Stimulated activated CD4-positive, alpha-beta T cell treated with anti-CD3 and anti-CD28 coated beads, Interleukin-15, amount 100 ng/mL, for 24 hours (primary cell): Measurements from ENCODE around the gene KCNH2.
"Not testable (repeated sequence)": the region's sequence is repeated elsewhere in the genome, so short reads cannot be mapped to it uniquely, and the experiment has no call there.

Experiments used
- DNase-seq: peaks from one replicate; pipeline ENCODE4 v3.0.0-alpha.2; 2020

Gene KCNH2

GRCh38 chr7:150931199-150931869, 46.8 kb downstream of the KCNH2 start:
- DNase-seq: no peak

DNA sequence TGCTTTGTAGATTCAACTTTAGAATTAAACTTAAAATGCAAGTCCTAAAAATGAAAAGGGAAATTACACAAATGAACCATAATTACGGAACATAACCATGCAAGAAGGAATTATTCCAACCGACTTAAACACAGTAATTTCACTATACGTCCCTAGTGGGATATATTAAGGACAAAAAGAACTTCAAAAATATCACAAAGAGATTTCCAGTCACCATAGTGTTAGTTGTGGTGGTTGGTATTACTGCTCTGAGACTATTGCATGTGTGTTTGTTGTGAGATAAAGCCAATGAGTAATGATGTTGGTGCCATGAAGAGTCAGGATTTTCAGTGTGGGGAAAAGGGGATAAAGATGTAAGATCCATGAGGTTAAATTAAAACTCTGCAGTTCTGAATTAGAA, 49.6 kb downstream of the KCNH2 start:
- DNase-seq: no peak

DNA sequence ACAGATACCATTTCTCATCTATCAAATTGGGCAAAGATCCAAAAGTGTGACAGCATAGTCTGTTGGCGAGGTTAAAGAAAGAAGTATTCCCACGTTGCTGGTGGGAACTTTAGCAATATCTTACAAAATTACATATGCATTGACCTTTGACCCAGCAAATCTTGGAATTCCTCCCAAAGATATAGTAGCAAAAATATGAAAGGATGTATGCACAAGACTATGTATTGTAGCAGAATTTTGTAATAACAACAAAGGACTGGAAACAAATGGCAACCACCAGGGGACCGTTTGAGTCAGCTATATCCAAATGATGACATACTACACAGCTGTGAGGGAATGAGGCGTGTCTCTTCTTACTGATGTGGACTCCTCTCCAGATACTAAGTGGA, 50.2 kb downstream of the KCNH2 start:
- DNase-seq: no peak

DNA sequence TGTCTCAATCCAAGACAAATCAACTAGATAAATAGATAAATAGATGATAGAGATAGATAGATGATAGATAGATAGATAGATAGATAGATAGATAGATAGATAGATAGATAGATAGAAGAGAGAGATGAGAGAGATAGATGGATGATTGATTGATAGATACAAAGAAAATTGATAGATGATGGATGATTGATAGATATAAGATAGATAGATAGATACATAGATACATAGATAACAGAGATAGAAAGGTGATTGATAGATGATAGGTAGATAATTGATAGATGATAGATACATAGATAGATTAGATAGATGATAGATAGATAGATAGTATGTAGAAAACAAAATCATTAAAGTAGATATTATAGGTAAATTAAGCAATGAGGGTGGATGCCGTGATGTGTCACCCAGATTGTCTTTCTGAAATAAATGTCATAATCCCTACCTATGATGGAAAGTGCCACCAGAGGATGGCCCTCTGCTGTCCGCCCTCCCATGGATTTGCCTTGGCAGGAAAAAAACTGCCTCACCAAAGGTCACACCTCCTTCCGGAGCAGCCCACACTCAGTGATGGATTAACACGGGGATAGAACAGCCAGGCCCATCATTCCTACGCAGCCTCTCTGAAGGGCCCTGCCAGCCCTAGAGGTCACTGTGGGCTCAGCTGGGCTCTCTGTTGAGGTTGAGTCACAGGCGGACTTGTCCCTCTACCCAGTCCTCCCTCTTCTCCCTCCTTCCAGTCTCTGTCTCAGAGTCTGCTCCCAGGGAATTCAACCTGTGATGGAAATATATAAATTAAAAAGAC, 50.8 kb downstream of the KCNH2 start:
- no peak for DNase-seq

GRCh38 chr7:150926066-150926465, 52.1 kb downstream of the KCNH2 start:
- no peak for DNase-seq

GRCh38 chr7:150924369-150924781, 53.7 kb downstream of the KCNH2 start:
- DNase-seq: no peak

DNA sequence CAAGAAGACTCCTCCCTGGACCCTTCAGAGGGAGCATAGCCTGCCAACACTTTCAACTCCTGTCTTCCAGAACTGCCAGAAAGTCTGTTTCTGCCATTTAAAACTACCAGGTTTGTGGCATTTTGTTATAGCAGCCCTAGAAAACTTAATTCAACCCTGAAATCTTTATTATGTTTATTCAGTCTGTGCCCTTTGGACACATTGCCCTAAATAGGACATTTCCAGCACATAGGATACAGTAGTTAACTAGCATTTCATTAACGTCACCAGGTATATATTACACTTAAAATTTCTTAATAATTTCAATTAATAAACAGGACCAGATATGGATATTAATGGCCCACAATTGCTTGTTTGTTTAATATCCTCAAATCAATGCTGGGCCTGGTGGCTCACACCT, 54.3 kb downstream of the KCNH2 start:
- DNase-seq: no peak

DNA sequence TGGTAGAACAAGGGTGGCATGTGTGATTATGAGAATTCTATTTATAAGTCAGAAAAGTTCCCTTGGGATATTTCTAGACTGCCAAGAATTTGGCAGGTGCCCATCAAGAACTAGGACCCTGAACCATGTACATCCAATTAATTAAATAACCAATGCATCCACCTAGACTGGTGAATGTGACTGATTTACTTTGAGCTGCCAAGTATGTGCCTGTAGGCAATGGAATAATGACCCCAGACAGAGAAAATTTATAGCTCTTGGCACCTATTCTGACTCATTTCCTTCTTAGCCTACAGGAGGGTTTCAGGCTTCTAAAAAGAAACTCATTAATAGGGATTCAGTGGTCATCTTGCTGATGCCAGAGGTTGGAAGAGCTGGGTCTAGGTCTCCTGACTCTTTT, 54.9 kb downstream of the KCNH2 start:
- DNase-seq: no peak

- no peak for DNase-seq
Measured at GRCh38 chr7:150919160-150919559, 59.0 kb downstream of the KCNH2 start.

GRCh38 chr7:150918378-150918777, 59.7 kb downstream of the KCNH2 start:
- no peak for DNase-seq

- DNase-seq: no peak
Measured at GRCh38 chr7:150917969-150918368, 60.2 kb downstream of the KCNH2 start.

- no peak for DNase-seq
Measured at GRCh38 chr7:150916670-150917069, 61.5 kb downstream of the KCNH2 start.

DNA sequence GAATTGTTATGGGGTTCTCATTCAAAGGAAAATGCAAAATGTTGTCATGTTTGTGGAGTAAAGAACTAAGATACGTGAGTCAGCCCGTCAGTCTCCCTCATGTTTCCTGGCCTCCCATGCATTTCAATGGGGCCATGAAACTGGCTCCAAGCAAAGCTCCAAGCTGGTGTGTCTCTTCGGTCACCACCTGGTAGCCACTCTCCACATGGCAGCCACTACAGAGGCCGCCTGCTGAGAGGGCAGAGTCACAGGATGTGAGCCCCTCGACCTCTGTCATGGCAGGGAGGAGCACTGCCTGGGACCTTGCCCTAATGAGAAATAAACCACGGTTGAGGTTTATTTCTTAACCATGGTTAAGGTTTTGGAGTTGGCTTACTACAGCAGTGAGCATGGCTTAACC, 63.2 kb downstream of the KCNH2 start:
- no peak for DNase-seq

GRCh38 chr7:150914196-150914595, 63.9 kb downstream of the KCNH2 start:
- DNase-seq: no peak

DNA sequence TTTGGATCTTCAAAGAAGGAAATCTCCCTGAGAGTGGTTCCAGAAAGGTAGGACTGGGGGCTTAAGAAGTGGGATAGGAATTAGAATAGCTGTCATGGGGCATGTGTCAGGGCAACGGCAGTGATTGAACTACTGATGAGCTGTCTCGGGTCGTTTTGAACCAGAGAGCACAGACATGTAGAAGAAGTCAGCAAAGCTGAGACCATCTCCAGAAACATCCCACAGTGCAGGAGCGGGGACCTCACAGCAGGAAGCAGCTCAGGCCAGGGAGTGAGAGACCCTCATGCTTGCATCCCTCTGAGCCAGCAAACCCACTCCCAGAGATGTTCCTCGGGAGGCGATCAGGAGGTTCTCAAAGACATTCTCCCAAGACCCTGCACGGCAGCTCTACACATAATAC, 65.7 kb downstream of the KCNH2 start:
- no peak for DNase-seq

DNA sequence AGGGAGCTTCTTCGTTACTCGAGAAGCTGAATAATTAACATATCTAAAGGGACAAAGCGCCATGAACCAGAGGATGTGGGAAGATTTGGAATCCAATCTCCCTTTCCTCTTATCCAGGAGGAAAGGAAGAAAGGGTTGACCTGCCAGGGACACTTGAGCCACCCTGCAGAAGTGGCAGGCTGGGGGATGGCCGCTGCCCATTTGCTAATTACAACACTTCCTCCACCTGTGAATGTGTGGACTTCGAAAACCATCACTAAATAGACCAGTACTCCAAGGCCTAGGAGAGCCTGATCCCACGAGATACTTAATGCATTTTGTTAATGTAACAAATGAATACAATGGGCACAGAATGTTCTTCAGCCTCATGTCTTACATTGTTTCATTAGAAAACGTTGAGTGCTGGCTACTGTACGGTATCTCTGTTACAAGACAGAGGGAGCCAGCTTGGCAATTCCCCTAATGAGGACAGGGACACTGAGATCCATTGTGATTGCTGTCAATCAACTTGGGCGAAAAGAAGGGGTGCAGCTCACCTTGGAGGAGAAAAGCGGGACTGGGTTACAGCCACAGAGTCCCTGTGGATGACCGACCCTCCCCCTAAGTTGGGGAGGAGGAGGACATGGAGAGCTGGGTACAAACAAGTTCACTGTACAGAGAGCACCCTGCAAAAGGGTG, 66.4 kb downstream of the KCNH2 start:
- DNase-seq: no peak

- no peak for DNase-seq
Measured at GRCh38 chr7:150910996-150911422, 67.1 kb downstream of the KCNH2 start.

DNA sequence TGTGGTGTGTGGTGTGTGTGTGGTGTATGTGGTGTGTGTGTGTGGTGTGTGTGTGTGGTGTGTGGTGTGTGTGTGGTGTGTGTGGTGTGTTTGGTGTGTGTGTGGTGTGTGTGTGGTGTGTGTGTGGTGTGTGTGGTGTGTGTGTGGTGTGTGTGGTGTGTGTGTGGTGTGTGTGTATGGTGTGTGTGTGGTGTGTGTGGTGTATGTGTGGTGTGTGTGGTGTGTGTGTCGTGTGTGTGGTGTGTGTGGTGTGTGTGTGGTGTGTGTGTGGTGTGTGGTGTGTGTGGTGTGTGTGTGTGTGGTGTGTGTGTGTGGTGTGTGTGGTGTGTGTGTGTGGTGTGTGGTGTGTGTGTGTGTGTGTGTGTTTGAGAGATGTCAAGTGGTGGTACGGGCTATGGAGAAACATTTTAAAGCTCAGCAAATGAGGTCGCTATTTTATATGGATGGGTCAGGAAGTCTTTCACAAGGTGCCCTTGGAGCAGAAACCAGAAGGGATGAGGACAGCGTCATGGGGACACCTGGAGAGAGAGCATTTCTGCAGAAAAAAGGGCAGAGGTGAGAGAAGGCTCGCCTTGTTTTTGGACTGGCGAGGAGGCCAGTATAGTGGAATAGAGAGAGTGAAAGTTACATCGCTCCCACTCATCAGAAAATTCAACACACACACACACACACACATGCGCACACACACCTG, 67.7 kb downstream of the KCNH2 start:
- DNase-seq: not testable (repeated sequence)

DNA sequence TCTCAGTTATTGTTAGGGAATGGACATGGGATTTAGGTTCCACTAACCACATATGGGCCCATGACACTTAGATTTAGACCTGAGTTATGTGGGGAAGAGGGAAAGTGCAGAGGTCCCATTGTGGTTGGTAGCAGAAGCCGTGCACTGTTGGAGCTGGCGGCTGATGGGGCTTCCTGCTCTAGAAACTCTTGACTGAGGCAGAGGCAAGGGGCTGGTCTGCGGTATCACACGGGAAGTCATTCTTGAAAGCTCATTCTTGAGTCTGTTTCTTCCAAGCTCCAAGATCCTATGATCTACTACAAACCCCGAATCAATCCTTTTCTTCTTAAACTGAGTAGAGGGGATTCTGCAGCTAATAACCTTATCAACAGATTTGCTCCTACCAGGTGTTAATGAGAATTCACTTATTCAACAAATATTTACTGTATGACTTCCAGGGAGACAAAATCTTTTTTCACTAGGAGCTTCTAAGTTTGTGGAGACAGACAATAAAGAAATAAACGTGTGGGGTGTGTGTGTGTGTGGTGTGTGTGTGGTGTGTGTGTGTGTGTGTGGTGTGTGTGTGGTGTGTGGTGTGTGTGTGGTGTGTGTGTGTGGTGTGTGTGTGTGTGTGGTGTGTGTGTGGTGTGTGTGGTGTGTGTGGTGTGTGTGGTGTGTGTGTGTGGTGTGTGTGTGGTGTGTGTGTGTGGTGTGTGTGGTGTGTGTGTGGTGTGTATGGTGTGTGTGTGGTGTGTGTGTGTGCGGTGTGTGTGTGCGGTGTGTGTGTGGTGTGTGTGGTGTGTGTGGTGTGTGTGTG, 68.7 kb downstream of the KCNH2 start:
- DNase-seq: peak; percentile 32

- DNase-seq: no peak
Measured at GRCh38 chr7:150908173-150908572, 69.9 kb downstream of the KCNH2 start.

DNA sequence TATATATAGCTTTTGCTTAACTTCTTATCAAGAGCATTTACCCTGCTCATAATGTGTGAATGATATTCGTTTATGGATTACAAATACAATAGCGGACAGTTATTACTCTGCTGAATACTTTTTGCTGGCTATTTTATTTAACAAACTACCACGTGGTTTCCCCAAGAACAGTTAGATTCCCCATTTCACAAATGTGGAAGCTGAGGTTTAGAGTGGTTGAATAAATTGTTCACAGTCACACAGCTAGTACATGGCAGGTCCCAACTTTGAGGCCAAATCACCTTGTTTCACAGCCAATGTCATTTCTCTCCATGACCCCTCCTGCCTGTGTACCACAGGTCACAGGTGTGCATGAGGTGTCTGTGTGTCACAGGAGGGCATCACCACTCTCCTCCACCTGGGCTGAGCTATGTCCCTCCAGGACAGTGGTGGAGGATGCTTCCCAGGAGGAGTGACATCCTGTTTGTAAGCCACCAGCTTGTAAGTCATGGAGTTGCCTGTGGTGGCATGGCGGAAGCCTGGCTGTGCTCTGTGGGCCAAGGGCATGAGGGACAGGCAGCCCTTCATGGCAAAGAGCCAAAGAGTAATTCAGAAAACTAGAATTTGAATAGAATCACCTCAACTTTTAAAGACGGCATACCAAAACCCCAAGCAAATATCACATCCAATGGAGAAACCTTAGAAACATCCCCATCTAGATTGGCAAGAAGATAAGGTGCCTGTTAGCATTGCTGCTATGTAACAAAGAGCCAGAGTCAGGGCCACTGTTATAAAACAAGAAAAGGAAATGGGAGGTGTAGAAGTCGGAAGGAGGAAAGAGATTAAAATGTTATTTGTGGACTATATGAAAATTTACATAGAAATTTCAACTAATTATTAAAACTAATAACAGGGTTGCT, 73.9 kb downstream of the KCNH2 start:
- no peak for DNase-seq
